IPS-NIHi7 (cell line): ENCODE data around the gene CD22.

ENCODE experiments used
- DNase-seq: peaks from one replicate; pipeline ENCODE4 v3.0.0; 2012; ENCODE audit warnings: mixed read lengths; ENCODE audit errors: extremely low spot score

CD22 gene

GRCh38 chr19:35341565-35342225, 12.7 kb downstream of the CD22 start:
- no peak for DNase-seq

- DNase-seq = no peak
These were observed 13.4 kb downstream of the CD22 start for GRCh38 chr19:35342430-35342829.

GRCh38 chr19:35344511-35345031, 15.6 kb downstream of the CD22 start:
- DNase-seq = no peak

- DNase-seq = no peak
These were observed 16.7 kb downstream of the CD22 start for GRCh38 chr19:35345671-35346111.

- DNase-seq = no peak
These were observed 17.4 kb downstream of the CD22 start for GRCh38 chr19:35346193-35347052.

- DNase-seq = no peak
These were observed 18.4 kb downstream of the CD22 start, which contains the start of gene FFAR1 for GRCh38 chr19:35347171-35347929. TSS of gene FFAR1 (plus strand) at chr19:35347902. CDS start at chr19:35351552, 3,650 bp downstream.

- no peak for DNase-seq
These were observed 18.9 kb downstream of the CD22 start for GRCh38 chr19:35347930-35348298.

- DNase-seq = no peak
These were observed 20.1 kb downstream of the CD22 start for GRCh38 chr19:35348911-35349611.

- no peak for DNase-seq
These were observed 20.9 kb downstream of the CD22 start for GRCh38 chr19:35349614-35350521.

- DNase-seq = no peak
These were observed 21.6 kb downstream of the CD22 start for GRCh38 chr19:35350591-35350990.

- no peak for DNase-seq
These were observed 22.6 kb downstream of the CD22 start for GRCh38 chr19:35351411-35352176.

- no peak for DNase-seq
These were observed 23.1 kb downstream of the CD22 start for GRCh38 chr19:35352177-35352447.

GRCh38 chr19:35352448-35353304, 23.7 kb downstream of the CD22 start:
- DNase-seq = peak; percentile 92

GRCh38 chr19:35353635-35354034, 24.6 kb downstream of the CD22 start:
- no peak for DNase-seq

- no peak for DNase-seq
These were observed 25.9 kb downstream of the CD22 start for GRCh38 chr19:35354898-35355297.

- no peak for DNase-seq
These were observed 26.9 kb downstream of the CD22 start for GRCh38 chr19:35355791-35356460.

- no peak for DNase-seq
These were observed 29.0 kb downstream of the CD22 start, which contains the start of gene FFAR3 for GRCh38 chr19:35357867-35358573. TSS of gene FFAR3 (plus strand) at chr19:35358460. CDS start at chr19:35358891, 431 bp downstream.
